Fibroblast of lung (primary cell): ENCODE measurements around the gene DNHD1. TPM values are rescaled to one million over a fixed set of nuclear protein-coding genes. Genes with fewer than 3 reads are reported as not detected.

ENCODE experiments used
- DNase-seq, 2 donors: peaks; one replicate each; pipeline versions ENCODE4 v3.0.0 to v3.0.0-alpha.2; 2010; ENCODE audit warnings: low read depth in 2 of 2
- H2AFZ ChIP-seq: 2 replicates; pipeline ENCODE4 v1.5.1; 2012; ENCODE audit warnings: low read length, control low read depth, inconsistent platforms
- H3K27ac ChIP-seq: 2 replicates; pipeline ENCODE4 v1.5.1; 2011; ENCODE audit warnings: low read length, control low read depth; ENCODE audit not compliant: insufficient read depth
- H3K27me3 ChIP-seq: 2 replicates; pipeline ENCODE4 v1.5.1; 2011; ENCODE audit warnings: mild to moderate bottlenecking, low read length; ENCODE audit not compliant: control insufficient read depth, insufficient read depth
- H3K36me3 ChIP-seq: 2 replicates; pipeline ENCODE4 v1.5.1; 2011; ENCODE audit warnings: low read length; ENCODE audit not compliant: control insufficient read depth, insufficient read depth
- H3K4me1 ChIP-seq: 2 replicates; pipeline ENCODE4 v1.5.1; 2011; ENCODE audit warnings: low read length; ENCODE audit not compliant: control insufficient read depth, insufficient read depth; ENCODE audit errors: extremely low read depth
- H3K4me2 ChIP-seq: 2 replicates; pipeline ENCODE4 v1.5.1; 2011; ENCODE audit warnings: low read length, control low read depth; ENCODE audit not compliant: insufficient read depth; ENCODE audit errors: extremely low read depth
- H3K4me3 ChIP-seq, 4 experiments: fragments of 200-600 bp in 1 of 4; sonication (generic) in 1 of 4; replicated peaks in 1 of 4; 2 replicates each; pipeline ENCODE4 v1.5.1; 2011 to 2016; ENCODE audit warnings: low read length in 4 of 4, low read depth in 3 of 4, mild to moderate bottlenecking in 3 of 4, control low read depth in 2 of 4, inconsistent platforms in 1 of 4, mixed read lengths in 1 of 4; ENCODE audit not compliant: insufficient read depth in 1 of 4; ENCODE audit errors: control extremely low read depth in 1 of 4
- H3K79me2 ChIP-seq: 2 replicates; pipeline ENCODE4 v1.5.1; 2012; ENCODE audit warnings: mild to moderate bottlenecking, low read length, inconsistent platforms; ENCODE audit not compliant: control insufficient read depth, insufficient read depth
- H3K9ac ChIP-seq: 2 replicates; pipeline ENCODE4 v1.5.1; 2011; ENCODE audit warnings: mild to moderate bottlenecking, low read length, control low read depth; ENCODE audit not compliant: insufficient read depth
- H3K9me3 ChIP-seq: 2 replicates; pipeline ENCODE4 v1.5.1; 2012; ENCODE audit warnings: low read depth, low read length; ENCODE audit not compliant: control insufficient read depth, insufficient read depth
- H4K20me1 ChIP-seq: 2 replicates; pipeline ENCODE4 v1.5.1; 2011; ENCODE audit warnings: low read length; ENCODE audit not compliant: control insufficient read depth, insufficient read depth; ENCODE audit errors: extremely low read depth
- CTCF ChIP-seq, 2 donors: IDR thresholded peaks in 1 of 2; conservative IDR thresholded peaks in 1 of 2; 1 replicate in 1 of 2; 2 replicates in 1 of 2; pipeline ENCODE4 v1.5.1; 2011 to 2012; ENCODE audit warnings: low read length in 2 of 2, control low read depth in 1 of 2, inconsistent platforms in 1 of 2, low read depth in 1 of 2, mild to moderate bottlenecking in 1 of 2
- EZH2 ChIP-seq: IDR thresholded peaks from 2 replicates; pipeline ENCODE4 v1.5.1; 2012; ENCODE audit warnings: low read length, control low read depth, mild to moderate bottlenecking; ENCODE audit errors: missing control alignments
- polyA plus RNA-seq, 2 donors: library from polyadenylated mRNA; depleted of rRNA in 1 of 2; stranded (reverse) in 1 of 2; unstranded in 1 of 2; fragments of >200 nt; gene quantifications; 2 replicates each; pipeline ENCODE4 v1.2.1, GENCODE V29; 2011 to 2012; ENCODE audit warnings: missing spikeins in 1 of 2
- total RNA-seq: library from RNA; depleted of rRNA; stranded (reverse); fragments of >200 nt; gene quantifications from 2 replicates; pipeline ENCODE4 v1.2.1, GENCODE V29; 2014

The DNHD1 gene
- total and polyA plus RNA-seq, 2 donors (not counting 1 experiment from before 2014, with no cell fraction given): 2.2 to 14.7 TPM

GRCh38 chr11:6578134-6578533 lies 81.1 kb downstream of the DNHD1 start:
- no peak for TF ChIP-seq EZH2
- TF ChIP-seq CTCF (conservative IDR thresholded peaks at IDR 0.05 in 1 of 2, IDR thresholded peaks at IDR 0.05 in 1 of 2; ENCODE audit: low read depth in 1 of 2, low read length in 2 of 2): no peak
- no peaks in the 10 kb centered on the region for H3K79me2 ChIP-seq
- H3K9ac ChIP-seq: no peak overlapping the region
- DNase-seq: no peak
- H3K4me3 ChIP-seq: no peak overlapping the region
- no peaks in the 10 kb centered on the region for H3K36me3 ChIP-seq
- H3K4me2 ChIP-seq: no peak overlapping the region
- H3K27me3 ChIP-seq: no peaks in the 10 kb centered on the region
- H3K27ac ChIP-seq: no peak overlapping the region
- H2AFZ ChIP-seq: no peak overlapping the region
- H3K4me1 ChIP-seq: peaks cover 3% of the 10 kb centered on the region
- H4K20me1 ChIP-seq: no peaks in the 10 kb centered on the region
- no peaks in the 10 kb centered on the region for H3K9me3 ChIP-seq

- Histone ChIP-seq H3K27ac (no peak overlapping the region), H3K27me3 (no peaks in the 10 kb centered on the region)
Measured at GRCh38 chr11:6579681-6580080, 82.6 kb downstream of the DNHD1 start.

GRCh38 chr11:6583584-6583983 lies 86.5 kb downstream of the DNHD1 start:
- Histone ChIP-seq H3K9me3 (no peaks in the 10 kb centered on the region), H3K79me2 (no peaks in the 10 kb centered on the region), H3K27ac (no peak overlapping the region), H2AFZ (no peak overlapping the region), H3K4me2 (no peak overlapping the region), H3K4me3 (no peak overlapping the region), H3K27me3 (no peaks in the 10 kb centered on the region), H4K20me1 (no peaks in the 10 kb centered on the region), H3K4me1 (no peaks in the 10 kb centered on the region), H3K9ac (no peak overlapping the region), H3K36me3 (no peaks in the 10 kb centered on the region)
- DNase-seq: no peak
- TF ChIP-seq EZH2 (no peak), CTCF (conservative IDR thresholded peaks at IDR 0.05 in 1 of 2, IDR thresholded peaks at IDR 0.05 in 1 of 2; ENCODE audit: low read depth in 1 of 2, low read length in 2 of 2) (no peak)

More at GRCh38 chr11:6579681-6580080, 82.6 kb downstream of the DNHD1 start:
- TF ChIP-seq CTCF (conservative IDR thresholded peaks at IDR 0.05 in 1 of 2, IDR thresholded peaks at IDR 0.05 in 1 of 2; ENCODE audit: low read depth in 1 of 2, low read length in 2 of 2) (no peak), EZH2 (no peak)
- Histone ChIP-seq H2AFZ (no peak overlapping the region), H3K9me3 (no peaks in the 10 kb centered on the region), H3K36me3 (no peaks in the 10 kb centered on the region), H3K4me3 (no peak overlapping the region), H3K79me2 (no peaks in the 10 kb centered on the region), H4K20me1 (no peaks in the 10 kb centered on the region), H3K9ac (no peak overlapping the region), H3K4me2 (no peak overlapping the region), H3K4me1 (peaks cover 3% of the 10 kb centered on the region)
- no peak for DNase-seq
